ENCODE results near the gene AOC2. TPM values are rescaled to one million over a fixed set of nuclear protein-coding genes. Genes with fewer than 3 reads are reported as not detected.

The AOC2 gene
- total RNA-seq, 1 experiment from 2014 or later, result 3.7 TPM

DNA sequence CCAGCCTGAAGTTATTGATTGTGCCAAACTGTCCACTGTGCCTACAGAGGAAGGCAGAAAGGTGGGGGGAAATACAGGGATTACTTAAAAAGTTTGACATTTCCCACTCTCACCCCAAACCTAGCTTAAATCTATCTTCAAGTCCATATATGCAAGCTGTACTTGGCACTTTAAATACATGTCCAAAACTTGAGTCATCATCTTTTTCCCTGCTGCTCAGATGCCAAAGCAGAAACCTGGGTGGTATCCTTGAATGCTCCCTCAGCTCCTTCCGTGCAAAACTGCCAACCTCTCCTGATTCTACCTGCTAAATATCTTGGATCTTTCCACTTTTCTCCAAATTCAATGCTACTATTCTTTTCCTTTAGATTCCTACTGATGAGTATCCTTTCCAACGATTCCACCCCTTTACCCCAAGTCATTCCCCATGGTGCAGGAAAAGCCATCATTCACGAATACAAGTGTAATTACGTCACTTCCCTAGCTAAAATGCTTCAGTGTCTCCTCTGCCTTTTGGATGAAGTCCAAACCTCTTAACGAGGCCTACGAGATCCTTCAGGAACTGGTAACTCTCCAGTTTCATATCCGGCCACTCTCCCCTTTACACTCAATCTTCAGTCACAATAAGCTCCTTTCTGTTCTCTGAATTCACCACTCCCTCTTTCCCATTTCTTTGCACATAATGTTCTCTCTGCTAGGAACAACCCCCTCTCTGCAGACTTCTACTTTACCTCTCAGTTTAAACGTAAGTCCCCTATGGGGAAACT is 29.6 kb upstream of the AOC2 start:
- intact Hi-C loops (cut with micrococcal nuclease; ENCODE audit: unreplicated experiment), result no loop called here
- Histone ChIP-seq H3K27ac (no peak overlapping the region), H3K9me2 (ENCODE audit: insufficient read depth) (no peaks in the 10 kb centered on the region), H3K4me3 (no peak overlapping the region), H4K20me1 (ENCODE audit: insufficient read depth) (no peaks in the 10 kb centered on the region), H3K36me3 (ENCODE audit: low read depth) (peaks cover 38% of the 10 kb centered on the region), H3K4me2 (no peak overlapping the region), H3K79me2 (ENCODE audit: low read depth) (no peaks in the 10 kb centered on the region), H3K4me1 (replicated peaks; ENCODE audit: insufficient read depth) (no peaks in the 10 kb centered on the region), H3K27me3 (ENCODE audit: insufficient read depth, low read depth) (no peaks in the 10 kb centered on the region), H3K9me3 (ENCODE audit: insufficient read depth, low read depth) (no peaks in the 10 kb centered on the region), H3F3A (ENCODE audit: insufficient read depth, low read depth) (peaks cover 9% of the 10 kb centered on the region; the same call in 1 of the 2 replicates), H2AFZ (no peak overlapping the region)
- CTCF ChIA-PET, result no interaction called here
- DNase-seq, result no peak
- POLR2A ChIA-PET (ENCODE audit: unreplicated experiment), result interaction anchor here (0.6 kb wide), 1 partner anchor 258 kb away, joined by 3 read pairs; no protein-coding TSS in a partner anchor
- no peak for TF ChIP-seq EZH2 (IDR thresholded peaks at IDR 0.05; ENCODE audit: low read depth)
- TF ChIP-seq, protein P1, sequence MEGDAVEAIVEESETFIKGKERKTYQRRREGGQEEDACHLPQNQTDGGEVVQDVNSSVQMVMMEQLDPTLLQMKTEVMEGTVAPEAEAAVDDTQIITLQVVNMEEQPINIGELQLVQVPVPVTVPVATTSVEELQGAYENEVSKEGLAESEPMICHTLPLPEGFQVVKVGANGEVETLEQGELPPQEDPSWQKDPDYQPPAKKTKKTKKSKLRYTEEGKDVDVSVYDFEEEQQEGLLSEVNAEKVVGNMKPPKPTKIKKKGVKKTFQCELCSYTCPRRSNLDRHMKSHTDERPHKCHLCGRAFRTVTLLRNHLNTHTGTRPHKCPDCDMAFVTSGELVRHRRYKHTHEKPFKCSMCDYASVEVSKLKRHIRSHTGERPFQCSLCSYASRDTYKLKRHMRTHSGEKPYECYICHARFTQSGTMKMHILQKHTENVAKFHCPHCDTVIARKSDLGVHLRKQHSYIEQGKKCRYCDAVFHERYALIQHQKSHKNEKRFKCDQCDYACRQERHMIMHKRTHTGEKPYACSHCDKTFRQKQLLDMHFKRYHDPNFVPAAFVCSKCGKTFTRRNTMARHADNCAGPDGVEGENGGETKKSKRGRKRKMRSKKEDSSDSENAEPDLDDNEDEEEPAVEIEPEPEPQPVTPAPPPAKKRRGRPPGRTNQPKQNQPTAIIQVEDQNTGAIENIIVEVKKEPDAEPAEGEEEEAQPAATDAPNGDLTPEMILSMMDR (conservative IDR thresholded peaks at IDR 0.05), result no peak
- no TSS peak for BruUV-seq (replicated peaks)

DNA sequence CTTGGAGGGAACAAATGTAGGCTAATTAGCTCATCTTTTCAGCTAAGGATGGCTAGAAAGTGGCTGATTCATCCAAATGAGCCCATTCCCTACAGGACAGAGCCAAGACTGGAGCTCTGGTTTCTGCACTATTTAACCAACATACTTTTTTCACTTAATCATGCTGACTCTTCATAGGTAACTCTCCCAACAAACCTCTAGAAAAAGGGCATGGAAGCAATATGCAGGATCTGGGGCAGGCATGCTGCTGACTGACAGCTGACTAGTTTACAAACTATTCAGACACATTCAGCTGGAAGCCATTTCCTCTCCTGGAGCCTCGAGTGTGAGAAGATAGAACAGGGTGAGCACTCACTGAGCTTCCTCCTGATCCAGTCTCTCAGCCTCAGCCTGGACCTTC is 26.5 kb upstream of the AOC2 start:
- ChIA-PET CTCF (no interaction called here), POLR2A (ENCODE audit: unreplicated experiment) (interaction anchor here (0.6 kb wide), 1 partner anchor 22 kb away, joined by 4 read pairs; no protein-coding TSS in a partner anchor)
- Histone ChIP-seq H3K27ac (no peak overlapping the region), H3K9me3 (ENCODE audit: insufficient read depth, low read depth) (no peaks in the 10 kb centered on the region), H3K4me2 (no peak overlapping the region), H3K36me3 (ENCODE audit: low read depth) (peaks cover 35% of the 10 kb centered on the region), H4K20me1 (ENCODE audit: insufficient read depth) (no peaks in the 10 kb centered on the region), H2AFZ (no peak overlapping the region), H3F3A (ENCODE audit: insufficient read depth, low read depth) (peaks cover 10% of the 10 kb centered on the region), H3K4me3 (no peak overlapping the region), H3K4me1 (replicated peaks; ENCODE audit: insufficient read depth) (peaks cover 2% of the 10 kb centered on the region), H3K79me2 (ENCODE audit: low read depth) (peaks cover 4% of the 10 kb centered on the region), H3K27me3 (ENCODE audit: insufficient read depth, low read depth) (no peaks in the 10 kb centered on the region), H3K9me2 (ENCODE audit: insufficient read depth) (no peaks in the 10 kb centered on the region)
- intact Hi-C loops (cut with micrococcal nuclease; ENCODE audit: unreplicated experiment), result no loop called here
- no peak for DNase-seq
- no TSS peak for BruUV-seq (replicated peaks)
- no peak for TF ChIP-seq EZH2 (IDR thresholded peaks at IDR 0.05; ENCODE audit: low read depth)
- TF ChIP-seq, protein P1 (conservative IDR thresholded peaks at IDR 0.05), result no peak

DNA sequence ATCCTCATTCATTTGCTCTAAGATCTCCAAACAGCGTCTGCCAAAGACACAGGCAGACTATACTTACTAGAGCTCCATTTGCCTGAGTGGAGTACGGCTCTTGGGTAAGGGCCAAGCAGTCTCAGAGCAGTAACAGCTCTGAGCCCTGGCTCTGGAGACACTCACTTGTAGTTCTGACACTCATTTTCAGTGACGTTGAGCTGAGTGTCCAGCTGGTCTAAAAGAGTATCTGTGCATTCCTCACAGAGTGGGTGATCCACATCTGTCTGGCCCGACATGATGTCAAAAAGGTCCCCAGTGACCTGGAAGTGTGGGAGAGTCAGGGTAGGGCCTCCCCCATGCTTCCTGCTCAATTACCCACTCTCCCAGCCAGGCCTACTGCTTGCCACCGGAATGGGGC is 26.0 kb upstream of the AOC2 start:
- peaks cover 10% of the 10 kb centered on the region for H3K79me2 ChIP-seq (ENCODE audit: low read depth)
- ChIA-PET CTCF (no interaction called here), POLR2A (ENCODE audit: unreplicated experiment) (interaction anchor here (0.6 kb wide), 1 partner anchor 22 kb away, joined by 4 read pairs; no protein-coding TSS in a partner anchor)
- no peaks in the 10 kb centered on the region for H3K27me3 ChIP-seq (ENCODE audit: insufficient read depth, low read depth)
- H3F3A ChIP-seq (ENCODE audit: insufficient read depth, low read depth), result peaks cover 10% of the 10 kb centered on the region
- intact Hi-C loops (cut with micrococcal nuclease; ENCODE audit: unreplicated experiment), result no loop called here
- H3K9me2 ChIP-seq (ENCODE audit: insufficient read depth), result no peaks in the 10 kb centered on the region
- no peak overlapping the region for H3K4me2 ChIP-seq
- no peak for DNase-seq
- H4K20me1 ChIP-seq (ENCODE audit: insufficient read depth), result no peaks in the 10 kb centered on the region
- no peak overlapping the region for H2AFZ ChIP-seq
- H3K4me3 ChIP-seq, result no peak overlapping the region
- H3K9me3 ChIP-seq (ENCODE audit: insufficient read depth, low read depth), result no peaks in the 10 kb centered on the region
- peaks cover 7% of the 10 kb centered on the region for H3K4me1 ChIP-seq (replicated peaks; ENCODE audit: insufficient read depth)
- no peak overlapping the region for H3K27ac ChIP-seq
- TF ChIP-seq, protein P1 (conservative IDR thresholded peaks at IDR 0.05), result no peak
- TF ChIP-seq EZH2 (IDR thresholded peaks at IDR 0.05; ENCODE audit: low read depth), result no peak
- H3K36me3 ChIP-seq (ENCODE audit: low read depth), result peaks cover 35% of the 10 kb centered on the region
- BruUV-seq (replicated peaks), result no TSS peak
